PC-3 (cell line): ENCODE results near the gene SMU1.

ENCODE experiments used
- EZH2 ChIP-seq: fragments of 300-600 bp; sonication (generic); IDR thresholded peaks from one replicate; pipeline ENCODE4 v1.6.1; 2017; ENCODE audit warnings: antibody characterized with exemption, mild to moderate bottlenecking, low read length; ENCODE audit not compliant: unreplicated experiment
- EZH2phosphoT487 ChIP-seq: fragments of 300-600 bp; sonication (generic); IDR thresholded peaks from 2 replicates; pipeline ENCODE4 v1.6.1; 2018; ENCODE audit warnings: mild to moderate bottlenecking, antibody characterized with exemption, low read length, borderline replicate concordance
- TF ChIP-seq, protein P1 (sequence below): fragments of 300-600 bp; sonication (generic); conservative IDR thresholded peaks from 2 replicates; pipeline ENCODE4 v1.5.1; 2017; ENCODE audit warnings: antibody characterized with exemption, low read depth, mild to moderate bottlenecking, low read length

DNA sequence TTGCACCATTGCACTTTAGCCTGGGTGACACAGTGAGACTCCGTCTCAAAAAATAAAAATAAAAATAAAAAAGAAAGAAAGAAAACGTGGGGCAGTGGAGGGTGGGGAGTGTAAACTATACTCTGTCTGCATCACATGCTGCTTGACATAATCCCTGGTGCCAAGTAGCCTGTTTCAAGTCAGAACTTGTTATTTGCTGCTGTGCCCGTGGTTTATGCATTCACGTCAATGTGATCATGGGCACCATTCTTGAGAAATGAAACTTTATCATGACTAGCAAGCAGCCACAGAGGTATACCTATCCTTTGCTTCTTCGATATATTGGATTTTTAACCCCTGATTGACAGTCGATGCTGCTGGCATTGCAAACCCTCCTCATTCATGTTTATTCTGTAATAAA, 4.1 kb upstream of the SMU1 start:
- no peak for TF ChIP-seq EZH2
- TF ChIP-seq, protein P1, sequence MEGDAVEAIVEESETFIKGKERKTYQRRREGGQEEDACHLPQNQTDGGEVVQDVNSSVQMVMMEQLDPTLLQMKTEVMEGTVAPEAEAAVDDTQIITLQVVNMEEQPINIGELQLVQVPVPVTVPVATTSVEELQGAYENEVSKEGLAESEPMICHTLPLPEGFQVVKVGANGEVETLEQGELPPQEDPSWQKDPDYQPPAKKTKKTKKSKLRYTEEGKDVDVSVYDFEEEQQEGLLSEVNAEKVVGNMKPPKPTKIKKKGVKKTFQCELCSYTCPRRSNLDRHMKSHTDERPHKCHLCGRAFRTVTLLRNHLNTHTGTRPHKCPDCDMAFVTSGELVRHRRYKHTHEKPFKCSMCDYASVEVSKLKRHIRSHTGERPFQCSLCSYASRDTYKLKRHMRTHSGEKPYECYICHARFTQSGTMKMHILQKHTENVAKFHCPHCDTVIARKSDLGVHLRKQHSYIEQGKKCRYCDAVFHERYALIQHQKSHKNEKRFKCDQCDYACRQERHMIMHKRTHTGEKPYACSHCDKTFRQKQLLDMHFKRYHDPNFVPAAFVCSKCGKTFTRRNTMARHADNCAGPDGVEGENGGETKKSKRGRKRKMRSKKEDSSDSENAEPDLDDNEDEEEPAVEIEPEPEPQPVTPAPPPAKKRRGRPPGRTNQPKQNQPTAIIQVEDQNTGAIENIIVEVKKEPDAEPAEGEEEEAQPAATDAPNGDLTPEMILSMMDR: no peak
- TF ChIP-seq EZH2phosphoT487: no peak
